GM19455 (cell line): ENCODE data around the gene ADGRG3.
"Not testable (repeated sequence)": the region's sequence is repeated elsewhere in the genome, so short reads cannot be mapped to it uniquely, and the experiment has no call there.

Experiments used
- ATAC-seq: cut with Tn5 transposase; IDR thresholded peaks from one replicate; pipeline ENCODE4 v1.9.1; 2021; ENCODE audit not compliant: unreplicated experiment

The ADGRG3 gene

GRCh38 chr16:57712569-57712968, 44.5 kb downstream of the ADGRG3 start:
- not testable (repeated sequence) for ATAC-seq

GRCh38 chr16:57713596-57713995, 45.5 kb downstream of the ADGRG3 start:
- no peak for ATAC-seq

DNA sequence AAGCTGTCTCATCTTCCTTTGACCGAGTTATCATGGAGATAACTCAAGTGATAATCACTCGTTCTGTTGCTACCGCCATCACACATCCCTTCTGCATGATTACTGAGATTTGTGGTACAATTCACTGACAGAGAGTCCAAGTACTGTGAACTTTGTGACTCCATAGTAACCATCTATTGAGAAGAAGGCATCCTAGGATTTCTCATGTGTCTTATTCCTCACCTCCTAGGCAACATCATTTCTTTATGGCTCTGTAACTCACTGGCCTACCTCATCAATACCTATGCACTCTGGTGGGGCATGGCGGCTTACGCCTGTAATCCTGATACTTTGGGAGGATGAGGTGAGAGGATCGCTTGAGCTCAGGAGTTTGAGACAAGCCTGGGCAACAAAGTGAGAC, 45.9 kb downstream of the ADGRG3 start:
- ATAC-seq: no peak

GRCh38 chr16:57720142-57720575, 52.1 kb downstream of the ADGRG3 start:
- no peak for ATAC-seq

DNA sequence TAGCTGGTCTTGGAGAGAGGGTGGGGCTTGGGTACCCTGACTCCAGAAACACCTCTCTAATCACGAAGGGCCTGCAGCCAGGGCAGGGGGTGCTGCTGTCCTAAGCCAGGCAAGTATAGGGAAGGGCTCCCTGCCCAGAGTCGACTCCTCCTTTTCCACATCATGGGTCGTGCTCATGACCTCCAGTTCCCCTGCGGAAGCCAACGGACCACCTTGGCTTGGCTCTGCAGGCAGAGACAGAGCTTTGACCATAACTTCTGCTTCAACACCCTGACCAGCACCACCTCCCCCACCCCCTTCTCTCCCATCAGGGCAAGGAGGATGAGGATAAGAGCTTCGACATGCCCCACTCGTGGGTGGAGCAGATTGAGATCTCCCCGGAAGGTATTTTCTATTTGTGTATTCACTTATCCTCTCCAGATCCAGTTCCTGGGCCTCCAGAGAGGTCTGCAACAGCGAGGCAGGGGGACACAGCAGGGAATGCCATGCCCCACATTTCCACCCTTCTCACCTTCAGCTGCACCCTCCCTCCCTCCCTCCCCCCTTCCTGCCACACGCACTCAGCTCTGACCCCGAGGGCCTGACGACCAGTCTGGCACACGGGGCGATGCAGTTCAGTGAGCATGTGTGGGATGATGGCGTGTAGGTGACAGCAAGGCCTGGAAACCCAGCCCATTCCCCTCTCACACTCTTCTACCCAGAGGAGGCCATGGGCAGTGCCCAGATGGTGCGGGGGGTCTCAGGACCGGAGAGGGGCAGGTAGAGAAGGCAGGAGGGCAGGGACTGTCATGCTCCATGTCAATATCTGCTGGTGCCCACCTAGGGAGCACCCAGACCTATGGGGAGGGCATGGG, 53.5 kb downstream of the ADGRG3 start:
- ATAC-seq: no peak

- ATAC-seq: no peak
Measured at GRCh38 chr16:57722210-57722499, 54.0 kb downstream of the ADGRG3 start.

- ATAC-seq: no peak
Measured at GRCh38 chr16:57722651-57723050, 54.5 kb downstream of the ADGRG3 start.

- no peak for ATAC-seq
Measured at GRCh38 chr16:57723170-57723569, 55.1 kb downstream of the ADGRG3 start.

DNA sequence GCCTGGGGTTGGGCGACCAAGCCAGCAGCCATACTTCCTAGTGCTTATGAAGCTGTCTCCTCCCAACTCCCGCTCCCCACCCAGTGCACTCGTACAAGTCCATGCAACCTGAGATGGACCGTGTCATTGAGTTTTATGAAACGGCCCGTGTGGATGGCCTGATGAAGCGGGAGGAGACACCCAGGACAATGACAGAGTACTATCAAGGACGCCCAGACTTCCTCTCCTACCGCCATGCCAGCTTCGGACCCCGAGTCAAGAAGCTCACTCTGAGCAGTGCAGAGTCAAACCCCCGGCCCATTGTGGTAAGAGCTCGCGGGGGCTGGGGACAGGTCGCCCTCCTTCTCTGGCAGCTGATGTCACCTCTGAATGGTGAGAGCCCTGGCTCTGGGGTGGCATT, 56.4 kb downstream of the ADGRG3 start:
- ATAC-seq: no peak

DNA sequence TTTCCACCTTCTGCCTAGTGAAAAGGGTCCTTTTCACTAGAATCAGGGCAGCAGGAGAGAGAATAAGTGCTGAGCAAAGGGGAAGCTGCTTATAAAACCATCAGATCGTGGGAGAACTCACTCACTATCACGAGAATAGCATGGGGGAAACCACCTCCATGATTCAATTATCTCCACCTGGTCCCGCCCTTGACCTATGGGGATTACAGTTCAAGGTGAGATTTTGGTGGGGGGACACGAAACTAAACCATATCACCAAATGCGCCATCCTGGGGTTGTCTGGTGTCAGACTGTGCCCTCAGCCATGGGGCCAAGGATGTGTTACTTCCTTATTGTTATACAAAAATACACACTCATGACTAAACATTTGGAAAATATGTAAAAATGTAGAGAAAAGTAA, 57.0 kb downstream of the ADGRG3 start:
- no peak for ATAC-seq

GRCh38 chr16:57725554-57725953, 57.4 kb downstream of the ADGRG3 start:
- ATAC-seq: no peak

- ATAC-seq: no peak
Measured at GRCh38 chr16:57725976-57726375, 57.9 kb downstream of the ADGRG3 start.

GRCh38 chr16:57726433-57726947, 58.4 kb downstream of the ADGRG3 start:
- ATAC-seq: no peak

GRCh38 chr16:57727610-57728009, 59.5 kb downstream of the ADGRG3 start:
- no peak for ATAC-seq

GRCh38 chr16:57728336-57729181, 60.5 kb downstream of the ADGRG3 start:
- no peak for ATAC-seq

- no peak for ATAC-seq
Measured at GRCh38 chr16:57729182-57729484, 61.0 kb downstream of the ADGRG3 start.

GRCh38 chr16:57729852-57730251, 61.7 kb downstream of the ADGRG3 start:
- not testable (repeated sequence) for ATAC-seq

GRCh38 chr16:57730771-57731730, 62.9 kb downstream of the ADGRG3 start:
- ATAC-seq: no peak

DNA sequence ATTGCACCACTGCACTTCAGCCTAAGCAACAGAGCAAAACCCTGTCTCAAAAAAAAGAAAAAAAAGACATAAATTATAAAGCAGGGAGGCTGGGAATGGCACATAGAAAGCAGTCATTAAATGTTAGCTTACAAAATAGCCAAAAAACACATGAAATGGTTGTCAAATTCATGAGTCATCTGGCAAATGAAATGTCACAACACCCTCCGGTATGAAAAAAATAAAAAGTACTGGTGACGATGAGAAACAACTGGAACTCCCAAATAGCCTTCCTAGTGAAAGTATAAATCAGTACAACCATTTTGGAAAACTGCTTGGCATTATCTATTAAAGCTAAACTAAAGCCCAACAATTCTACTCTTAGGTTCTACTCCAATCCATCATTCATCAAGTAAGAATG, 63.9 kb downstream of the ADGRG3 start:
- no peak for ATAC-seq

DNA sequence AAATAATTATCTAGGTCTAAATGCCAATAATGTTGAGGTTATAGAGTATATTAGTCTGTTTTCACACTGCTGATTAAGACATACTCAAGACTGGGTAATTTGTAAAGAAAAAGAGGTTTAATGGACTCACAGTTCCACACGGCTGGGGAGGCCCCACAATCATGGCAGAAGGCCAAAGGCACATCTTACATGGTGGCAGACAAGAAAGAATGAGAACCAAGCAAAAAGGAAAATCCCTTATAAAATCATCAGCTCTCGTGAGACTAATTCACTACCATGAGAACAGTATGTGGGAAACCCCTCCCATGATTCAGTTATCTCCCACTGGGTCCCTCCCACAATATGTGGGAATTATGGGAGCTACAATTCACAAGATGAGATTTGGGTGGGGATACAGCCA, 64.6 kb downstream of the ADGRG3 start:
- ATAC-seq: no peak

DNA sequence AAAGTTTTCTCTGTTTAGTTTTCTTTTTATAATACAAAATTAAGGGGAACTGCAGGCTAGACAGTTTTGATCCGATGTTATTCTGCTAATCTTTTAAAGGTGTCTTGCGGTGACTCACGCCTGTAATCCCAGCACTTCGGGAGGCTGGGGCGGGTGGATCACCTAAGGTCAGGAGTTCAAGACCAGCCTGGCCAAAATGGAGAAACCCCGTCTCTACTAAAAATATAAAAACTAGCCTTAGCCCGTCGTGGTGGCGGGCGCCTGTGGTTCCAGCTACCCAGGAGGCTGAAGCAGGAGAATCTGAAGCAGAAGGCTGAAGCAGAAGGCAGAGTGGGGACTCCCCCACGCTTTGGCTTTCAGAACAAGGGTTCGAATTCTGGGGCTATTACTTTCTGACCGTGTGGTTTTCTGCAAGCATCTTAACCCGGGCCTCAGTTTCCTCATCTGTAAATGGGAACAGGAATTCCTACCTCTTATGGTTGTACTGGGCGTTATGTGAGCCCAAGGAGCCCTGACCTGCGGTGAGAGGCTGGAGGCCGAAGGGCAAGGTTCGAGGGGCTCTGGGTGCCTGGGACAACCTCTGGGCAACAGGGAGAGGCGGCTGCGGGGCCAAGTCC, 66.3 kb downstream of the ADGRG3 start:
- ATAC-seq: no peak
